CD4-positive, alpha-beta T cell treated with Interleukin-17A for 4 hours (primary cell): Measurements from ENCODE around the gene MAGEC3.
"Not testable (repeated sequence)": the region's sequence is repeated elsewhere in the genome, so short reads cannot be mapped to it uniquely, and the experiment has no call there.

Source experiments
- DNase-seq: peaks from one replicate; pipeline ENCODE4 v3.0.0-alpha.2; 2020; ENCODE audit warnings: mixed read lengths

The MAGEC3 gene, protein sequence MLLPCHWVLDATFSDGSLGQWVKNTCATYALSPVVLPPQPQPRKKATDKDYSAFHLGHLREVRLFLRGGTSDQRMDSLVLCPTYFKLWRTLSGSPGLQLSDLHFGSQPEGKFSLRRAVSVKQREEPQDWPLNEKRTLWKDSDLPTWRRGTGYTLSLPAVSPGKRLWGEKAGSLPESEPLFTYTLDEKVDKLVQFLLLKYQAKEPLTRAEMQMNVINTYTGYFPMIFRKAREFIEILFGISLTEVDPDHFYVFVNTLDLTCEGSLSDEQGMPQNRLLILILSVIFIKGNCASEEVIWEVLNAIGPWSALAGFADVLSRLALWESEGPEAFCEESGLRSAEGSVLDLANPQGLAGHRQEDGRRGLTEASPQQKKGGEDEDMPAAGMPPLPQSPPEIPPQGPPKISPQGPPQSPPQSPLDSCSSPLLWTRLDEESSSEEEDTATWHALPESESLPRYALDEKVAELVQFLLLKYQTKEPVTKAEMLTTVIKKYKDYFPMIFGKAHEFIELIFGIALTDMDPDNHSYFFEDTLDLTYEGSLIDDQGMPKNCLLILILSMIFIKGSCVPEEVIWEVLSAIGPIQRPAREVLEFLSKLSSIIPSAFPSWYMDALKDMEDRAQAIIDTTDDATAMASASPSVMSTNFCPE

DNA sequence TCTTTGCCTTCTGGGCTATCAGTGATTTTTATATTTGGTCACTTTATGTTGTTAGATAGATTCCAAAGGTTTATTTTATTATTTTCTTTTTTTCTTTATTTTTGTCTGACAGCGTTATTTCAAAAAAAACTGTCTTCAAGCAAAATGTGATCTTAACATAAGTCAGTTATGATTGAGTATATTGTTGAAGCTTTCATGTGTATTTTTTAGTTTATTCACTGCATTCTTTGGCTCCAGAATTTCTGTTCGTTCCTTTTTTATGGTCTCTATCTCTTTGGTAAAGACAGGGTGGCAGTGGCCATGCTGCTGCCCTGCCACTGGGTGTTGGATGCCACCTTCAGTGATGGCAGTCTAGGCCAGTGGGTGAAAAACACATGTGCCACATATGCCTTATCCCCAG, at the start of gene MAGEC3:
Gene MAGEC3, plus strand, starts transcription at position 301 of the 400 bp plus-strand sequence. Its CDS starts 0 bp downstream, at position 301.
- DNase-seq: no peak

GRCh38 chrX:141791856-141792255, 46.3 kb upstream of the MAGEC3 start:
- no peak for DNase-seq

DNA sequence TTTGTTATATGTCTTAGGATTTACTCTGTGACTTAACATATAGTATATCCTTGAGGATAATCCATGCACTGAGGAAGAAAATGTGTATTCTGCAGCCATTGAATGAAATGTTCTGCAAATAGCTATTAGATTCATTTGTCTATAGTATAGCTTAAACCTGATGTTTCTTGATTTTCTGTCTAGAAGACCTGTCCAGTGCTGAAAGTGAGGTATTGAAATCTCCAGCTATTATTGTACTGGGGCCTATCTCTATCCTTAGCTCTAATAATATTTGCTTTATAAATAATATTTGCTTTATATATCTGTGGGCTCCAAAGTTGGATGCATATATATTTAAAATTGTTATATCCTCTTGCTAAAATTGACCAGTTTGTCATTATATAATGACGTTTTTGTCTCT, 26.7 kb upstream of the MAGEC3 start:
- DNase-seq: no peak

DNA sequence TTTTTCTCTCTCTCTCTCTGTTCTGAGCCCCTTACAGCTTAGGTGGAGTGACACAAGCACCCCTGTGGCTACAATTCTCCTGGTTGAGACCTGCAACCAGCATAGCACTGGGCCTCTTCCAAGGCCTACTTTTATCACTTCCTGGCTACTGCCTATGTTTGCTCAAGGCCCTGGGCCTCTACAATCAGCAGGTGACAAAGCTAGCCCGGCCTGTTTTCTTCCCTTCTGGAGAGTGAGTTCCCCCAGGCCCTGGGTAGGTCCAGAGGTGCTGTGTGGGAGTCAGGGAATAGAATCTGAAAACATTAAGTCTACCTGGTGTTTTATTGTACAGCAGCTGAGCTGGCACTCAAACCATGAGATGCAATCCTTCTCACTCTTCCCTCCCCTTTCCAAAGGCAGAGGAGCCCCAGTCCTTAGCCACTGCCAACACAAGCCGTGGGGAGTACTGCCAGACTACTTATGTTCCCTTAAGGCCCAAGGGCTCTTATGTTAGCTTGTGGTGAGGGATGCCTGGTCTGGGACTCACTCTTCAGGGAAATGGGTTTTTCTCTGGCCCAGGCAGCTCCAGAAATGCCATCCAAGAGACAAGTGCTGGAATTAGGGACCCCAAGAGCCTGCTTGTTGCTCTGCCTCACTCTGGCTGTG, 23.8 kb upstream of the MAGEC3 start:
- DNase-seq: no peak

DNA sequence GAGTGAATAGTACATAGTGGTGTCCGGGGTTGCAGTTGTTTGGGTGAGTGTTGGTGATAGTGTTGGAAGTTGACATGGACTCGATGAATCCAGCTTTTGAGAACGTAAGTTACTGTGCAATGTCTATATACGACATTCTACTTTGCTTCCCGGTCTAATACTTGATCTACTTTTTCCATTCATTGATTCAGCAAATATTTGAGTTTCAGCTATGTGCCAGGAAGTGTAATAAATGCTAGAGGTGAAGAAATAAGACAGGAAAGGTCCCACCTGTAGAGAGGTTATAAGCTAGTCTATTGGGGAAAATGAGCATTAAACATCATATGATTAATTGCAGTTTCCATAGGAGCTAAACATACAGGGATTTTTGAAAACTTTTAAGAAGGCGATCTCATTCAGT, 22.2 kb upstream of the MAGEC3 start:
- DNase-seq: no peak

- DNase-seq: no peak
Observed at GRCh38 chrX:141832247-141832646, 5.9 kb upstream of the MAGEC3 start.

GRCh38 chrX:141839856-141840255, 1.7 kb downstream of the MAGEC3 start:
- no peak for DNase-seq

DNA sequence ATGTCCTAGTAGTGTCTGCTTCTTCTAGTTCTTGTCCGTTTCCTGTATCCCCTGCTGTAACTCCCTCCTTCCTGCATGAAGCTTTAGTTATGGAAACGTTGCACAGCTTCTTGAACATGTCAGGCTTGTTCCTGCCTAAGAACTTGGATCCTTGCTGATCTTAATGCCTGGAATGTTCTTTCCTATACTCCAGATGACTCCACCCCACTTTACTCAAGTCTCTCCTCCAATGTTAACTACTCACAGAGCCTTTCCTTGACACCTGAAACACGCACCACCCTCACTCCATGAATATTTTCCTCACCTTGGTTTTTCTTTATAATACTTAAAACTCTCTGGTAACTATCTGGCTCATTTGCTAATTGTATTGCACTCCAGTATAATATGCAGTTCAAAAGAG, 19.4 kb downstream of the MAGEC3 start:
- no peak for DNase-seq

GRCh38 chrX:141879616-141880015, 41.5 kb downstream of the MAGEC3 start:
- no peak for DNase-seq

- not testable (repeated sequence) for DNase-seq
Observed at GRCh38 chrX:141888811-141889210, 50.7 kb downstream of the MAGEC3 start.

DNA sequence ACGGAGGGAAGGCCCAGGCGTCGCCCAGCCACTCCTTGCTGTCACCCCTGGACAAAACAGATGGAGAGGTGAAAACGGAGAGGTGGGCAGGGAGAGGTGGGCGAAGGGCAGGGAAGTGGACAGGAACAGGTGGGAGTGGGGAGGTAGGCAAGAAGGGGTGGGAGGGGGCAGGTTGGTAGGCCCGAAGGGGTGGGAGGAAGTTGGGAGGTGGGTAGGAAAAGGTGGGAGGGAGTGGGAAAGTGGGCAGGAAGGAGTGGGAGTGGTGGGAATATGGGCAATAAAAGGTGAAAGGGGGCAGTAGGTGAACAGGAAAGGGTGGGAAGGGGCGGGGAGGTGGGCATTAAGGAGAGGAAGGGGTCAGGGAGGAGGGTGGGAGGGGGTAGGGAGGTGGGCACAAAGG, 56.6 kb downstream of the MAGEC3 start:
- DNase-seq: no peak

- DNase-seq: no peak
Observed at GRCh38 chrX:141897690-141898089, 59.6 kb downstream of the MAGEC3 start.

DNA sequence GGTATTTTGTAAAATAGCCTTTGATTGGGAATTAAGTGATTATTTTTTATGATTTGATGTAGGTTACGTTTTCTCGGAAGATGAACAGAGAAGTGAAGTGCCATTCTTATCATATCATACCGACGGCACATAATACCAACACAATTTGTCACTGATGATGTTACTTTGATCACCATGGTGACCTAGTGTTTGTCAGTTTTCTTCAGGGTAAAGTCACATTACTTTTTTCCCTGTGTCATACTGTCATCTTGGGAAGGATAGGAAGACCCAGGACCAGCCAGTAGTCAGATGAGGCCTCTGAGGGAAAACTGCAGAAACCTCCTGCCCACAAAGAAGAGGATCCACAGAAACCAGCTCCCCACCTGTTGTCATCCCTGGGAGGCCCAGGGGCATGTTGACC, 64.2 kb downstream of the MAGEC3 start:
- DNase-seq: no peak

- DNase-seq: no peak
Observed at GRCh38 chrX:141903400-141904155, 65.5 kb downstream of the MAGEC3 start, which contains the start of gene MAGEC1. Gene MAGEC1 (plus strand): TSS chrX:141903894. CDS start chrX:141905073, 1,179 bp downstream.

DNA sequence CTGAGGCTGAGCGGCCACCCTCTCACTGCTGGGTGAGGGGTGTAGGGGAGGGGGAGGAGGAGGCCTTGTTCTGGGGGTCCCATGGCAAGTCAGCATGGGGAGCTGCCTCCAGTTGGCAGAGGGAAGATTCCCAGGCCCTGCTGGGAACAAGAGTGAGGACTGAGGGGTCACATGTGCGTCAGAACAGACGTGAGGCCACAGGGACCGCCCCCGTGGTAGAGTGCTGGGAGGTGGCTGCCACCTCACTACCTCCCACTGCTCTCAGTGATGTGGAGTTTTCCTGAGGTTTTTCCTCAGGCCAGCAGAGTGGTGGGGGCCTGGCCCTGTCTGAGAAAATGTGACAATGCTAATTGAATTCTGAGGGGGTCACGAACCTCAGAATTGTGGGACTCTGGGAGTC, 66.1 kb downstream of the MAGEC3 start:
- DNase-seq: no peak

- no peak for DNase-seq
Observed at GRCh38 chrX:141917801-141918200, 79.7 kb downstream of the MAGEC3 start.

DNA sequence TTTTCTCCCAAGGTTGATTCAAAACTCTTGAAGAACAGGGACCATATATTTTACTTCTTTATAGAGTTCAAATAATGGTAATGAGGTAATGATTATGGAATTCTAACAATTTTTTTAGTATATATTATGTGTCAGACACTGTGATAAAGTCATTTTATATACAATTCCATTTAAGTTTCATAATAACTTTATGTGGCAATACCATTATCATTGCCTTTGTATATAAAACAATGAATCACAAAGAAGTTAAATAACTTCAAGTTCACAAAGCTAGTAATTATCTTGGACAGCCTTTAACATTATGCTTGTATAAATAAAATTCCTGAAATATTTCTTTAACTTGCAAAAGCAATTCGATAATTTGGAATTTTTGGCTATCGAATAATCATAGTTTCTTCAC, 86.2 kb downstream of the MAGEC3 start:
- no peak for DNase-seq

GRCh38 chrX:141928432-141928831, 90.3 kb downstream of the MAGEC3 start:
- DNase-seq: no peak

GRCh38 chrX:141934059-141934641, 96.0 kb downstream of the MAGEC3 start:
- DNase-seq: no peak

DNA sequence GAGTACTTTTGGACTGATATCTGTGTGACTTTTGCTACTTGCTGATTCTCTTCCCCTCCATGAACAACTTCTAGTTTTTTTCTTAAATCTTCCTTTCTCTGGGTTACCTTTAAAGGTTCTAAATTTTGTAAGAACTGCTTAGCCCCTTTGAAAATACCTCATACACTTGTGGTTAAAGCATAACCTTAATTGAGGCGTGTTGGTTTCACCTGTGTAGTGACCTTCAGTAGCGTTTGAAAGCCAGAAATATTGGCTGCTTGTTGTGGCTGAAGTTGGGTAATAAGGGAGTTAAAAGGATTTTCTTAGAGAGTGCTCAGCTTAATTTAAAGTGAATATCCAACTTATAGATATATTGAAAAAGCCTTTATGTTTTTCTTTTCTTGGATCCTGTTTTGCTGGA, 97.5 kb downstream of the MAGEC3 start:
- no peak for DNase-seq

- DNase-seq: no peak
Observed at GRCh38 chrX:141936080-141936479, 98.0 kb downstream of the MAGEC3 start.

- DNase-seq: no peak
Observed at GRCh38 chrX:141941234-141941633, 103.1 kb downstream of the MAGEC3 start.

DNA sequence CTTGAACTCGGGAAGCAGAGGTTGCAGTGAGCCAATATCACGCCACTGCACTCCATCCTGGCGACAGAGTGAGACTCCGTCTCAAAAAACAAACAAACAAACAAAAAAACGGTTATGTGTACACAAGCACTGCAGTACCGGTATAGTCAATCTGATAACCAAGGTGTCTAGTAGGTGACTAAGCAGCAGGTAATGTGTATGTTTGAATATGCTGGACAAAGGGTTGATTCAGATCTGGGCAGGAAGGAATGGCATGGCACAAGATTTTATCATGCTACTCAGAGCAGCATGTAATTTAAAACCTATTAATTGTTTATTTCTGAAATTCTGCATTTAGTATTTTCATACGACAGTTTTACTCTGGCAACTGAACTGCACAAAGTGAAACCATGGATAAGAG, 107.3 kb downstream of the MAGEC3 start:
- DNase-seq: no peak
